Fibroblast of pulmonary artery (primary cell): Measurements from ENCODE around the gene ROS1.

Experiments used
- DNase-seq: peaks from one replicate; pipeline ENCODE4 v3.0.0-alpha.2; 2010; ENCODE audit warnings: low read depth
- H3K4me3 ChIP-seq: replicated peaks from 2 replicates; pipeline ENCODE4 v1.5.1; 2011; ENCODE audit warnings: low read depth, mild to moderate bottlenecking, control low read depth, low read length, moderate library complexity
- TF ChIP-seq, protein P1 (sequence below): IDR thresholded peaks from 2 replicates; pipeline ENCODE4 v1.5.1; 2011; ENCODE audit warnings: mild to moderate bottlenecking, control low read depth, low read length, inconsistent platforms; ENCODE audit errors: missing control alignments

ROS1 gene

DNA sequence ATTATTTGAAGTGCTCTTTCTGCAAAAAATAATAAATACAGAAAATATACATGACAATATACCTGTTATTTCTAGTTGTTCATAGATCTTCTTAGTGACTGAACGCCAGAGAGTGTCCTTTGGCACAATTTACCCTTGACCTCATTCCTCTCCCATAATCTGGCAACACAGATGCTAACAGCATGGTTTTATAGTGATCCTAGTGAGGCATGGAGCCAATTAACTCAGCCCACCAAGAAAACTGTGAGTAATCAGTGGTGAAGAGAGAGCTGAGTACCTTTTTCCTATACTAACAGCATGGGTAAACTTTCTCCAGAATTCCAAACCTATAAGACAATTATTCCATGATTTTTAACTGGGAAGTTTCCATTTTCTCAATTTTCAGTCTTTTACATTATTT, 99.3 kb downstream of the ROS1 start:
- H3K4me3 ChIP-seq = no peak overlapping the region
- TF ChIP-seq, protein P1, sequence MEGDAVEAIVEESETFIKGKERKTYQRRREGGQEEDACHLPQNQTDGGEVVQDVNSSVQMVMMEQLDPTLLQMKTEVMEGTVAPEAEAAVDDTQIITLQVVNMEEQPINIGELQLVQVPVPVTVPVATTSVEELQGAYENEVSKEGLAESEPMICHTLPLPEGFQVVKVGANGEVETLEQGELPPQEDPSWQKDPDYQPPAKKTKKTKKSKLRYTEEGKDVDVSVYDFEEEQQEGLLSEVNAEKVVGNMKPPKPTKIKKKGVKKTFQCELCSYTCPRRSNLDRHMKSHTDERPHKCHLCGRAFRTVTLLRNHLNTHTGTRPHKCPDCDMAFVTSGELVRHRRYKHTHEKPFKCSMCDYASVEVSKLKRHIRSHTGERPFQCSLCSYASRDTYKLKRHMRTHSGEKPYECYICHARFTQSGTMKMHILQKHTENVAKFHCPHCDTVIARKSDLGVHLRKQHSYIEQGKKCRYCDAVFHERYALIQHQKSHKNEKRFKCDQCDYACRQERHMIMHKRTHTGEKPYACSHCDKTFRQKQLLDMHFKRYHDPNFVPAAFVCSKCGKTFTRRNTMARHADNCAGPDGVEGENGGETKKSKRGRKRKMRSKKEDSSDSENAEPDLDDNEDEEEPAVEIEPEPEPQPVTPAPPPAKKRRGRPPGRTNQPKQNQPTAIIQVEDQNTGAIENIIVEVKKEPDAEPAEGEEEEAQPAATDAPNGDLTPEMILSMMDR = no peak
- no peak for DNase-seq

GRCh38 chr6:117317261-117317660, 108.5 kb downstream of the ROS1 start:
- DNase-seq = peak; percentile 18
- H3K4me3 ChIP-seq = no peak overlapping the region
- TF ChIP-seq, protein P1 = peak; percentile 32

DNA sequence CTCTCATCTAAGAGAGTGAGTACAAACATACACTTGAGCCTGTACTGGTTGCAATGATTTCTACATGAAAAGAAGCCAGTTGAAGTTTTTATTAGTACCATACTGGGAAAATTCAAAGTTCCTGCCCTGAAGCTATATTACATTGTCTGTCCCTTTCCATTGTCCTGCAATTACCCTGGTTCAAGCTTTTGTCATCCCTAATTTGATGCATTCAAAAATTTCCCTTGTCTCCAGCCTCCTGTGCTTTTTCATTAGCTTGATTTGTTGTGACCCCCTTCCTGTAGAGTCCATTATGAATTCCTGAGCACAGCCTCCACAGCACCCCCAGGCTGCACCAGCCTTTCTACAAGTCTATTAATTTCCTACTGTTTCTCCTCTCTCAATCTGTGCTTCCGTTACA, 114.0 kb downstream of the ROS1 start:
- TF ChIP-seq, protein P1 = no peak
- no peak overlapping the region for H3K4me3 ChIP-seq
- no peak for DNase-seq

- no peak for DNase-seq
- TF ChIP-seq, protein P1 = no peak
Observed at GRCh38 chr6:117311310-117311709, 114.4 kb downstream of the ROS1 start.

GRCh38 chr6:117309611-117310010, 116.1 kb downstream of the ROS1 start:
- no peak overlapping the region for H3K4me3 ChIP-seq
- DNase-seq = no peak
- TF ChIP-seq, protein P1 = no peak

More at GRCh38 chr6:117311310-117311709, 114.4 kb downstream of the ROS1 start:
- H3K4me3 ChIP-seq = no peak overlapping the region

DNA sequence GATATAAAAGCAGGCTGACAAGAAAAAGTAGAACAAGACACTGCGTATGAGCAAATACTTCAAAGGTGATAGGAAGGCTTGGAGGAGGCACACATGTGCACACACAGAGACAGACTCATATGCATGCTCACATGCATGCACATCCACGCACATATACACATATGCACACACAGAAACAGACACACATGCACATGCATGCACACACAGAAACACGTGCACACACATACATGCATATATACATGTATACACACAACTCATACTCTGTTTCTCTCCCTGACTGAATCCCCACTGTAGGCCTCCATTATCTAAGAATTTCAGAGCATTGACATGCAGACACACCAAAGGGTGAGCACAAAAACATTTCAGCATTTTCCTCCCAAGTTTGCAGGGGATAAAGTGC, 116.7 kb downstream of the ROS1 start:
- no peak for DNase-seq
- no peak overlapping the region for H3K4me3 ChIP-seq
- TF ChIP-seq, protein P1 = no peak

- no peak overlapping the region for H3K4me3 ChIP-seq
- TF ChIP-seq, protein P1 = no peak
- no peak for DNase-seq
Observed at GRCh38 chr6:117307655-117308054, 118.1 kb downstream of the ROS1 start.
